HG02623 (cell line): ENCODE data around the gene SIDT1.

Experiments
- ATAC-seq: cut with Tn5 transposase; IDR thresholded peaks from one replicate; pipeline ENCODE4 v1.9.1; 2021; ENCODE audit warnings: moderate library complexity; ENCODE audit not compliant: unreplicated experiment

Gene SIDT1

GRCh38 chr3:113678773-113679172 lies 146.4 kb downstream of the SIDT1 start:
- no peak for ATAC-seq
